GM18526 (cell line): ENCODE results near the gene SETD3.

ENCODE experiments used
- POLR2A ChIP-seq: IDR thresholded peaks from 3 replicates; pipeline ENCODE4 v1.6.1; 2011; ENCODE audit not compliant: insufficient read length; ENCODE audit errors: extremely low read depth

The SETD3 gene

DNA sequence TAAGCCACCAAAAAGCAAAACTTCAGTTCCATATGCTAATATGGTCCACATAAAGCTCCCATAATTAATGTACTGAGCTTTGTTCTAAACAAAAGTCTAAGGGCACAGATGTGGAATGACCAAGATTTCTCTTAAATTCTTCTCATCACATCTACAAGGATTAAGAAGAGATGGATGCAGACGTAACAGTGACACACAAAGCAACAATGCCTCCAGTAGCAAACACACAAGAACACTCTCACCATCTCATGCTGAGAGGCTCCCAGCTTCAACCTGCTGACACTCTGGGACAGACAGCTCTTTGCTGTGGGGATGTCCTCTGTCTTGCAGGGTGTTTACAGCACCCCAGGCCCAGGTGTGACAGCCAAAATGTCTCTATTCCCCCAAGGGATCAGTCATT, 48.2 kb downstream of the SETD3 start:
- TF ChIP-seq POLR2A, result no peak

GRCh38 chr14:99431986-99432385, 48.7 kb downstream of the SETD3 start:
- no peak for TF ChIP-seq POLR2A

DNA sequence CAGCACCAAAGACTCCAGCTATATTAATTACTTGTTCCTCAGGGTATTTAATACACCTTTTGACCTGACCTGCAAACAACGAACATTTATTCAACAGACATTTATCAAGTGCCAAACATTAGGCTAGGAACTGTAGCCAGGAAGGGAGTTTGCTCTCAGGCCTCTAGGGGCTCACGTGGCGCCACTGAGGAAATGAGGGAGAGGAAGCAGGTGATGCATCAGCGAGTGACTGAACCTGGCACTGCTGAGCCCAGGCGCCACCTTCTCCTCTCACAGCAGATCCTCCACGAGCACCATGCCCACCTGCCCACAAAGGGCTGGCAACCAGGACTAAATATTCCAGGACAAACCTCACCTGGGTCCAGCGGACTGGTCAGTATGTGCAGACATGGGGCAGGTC, 50.2 kb downstream of the SETD3 start:
- no peak for TF ChIP-seq POLR2A

DNA sequence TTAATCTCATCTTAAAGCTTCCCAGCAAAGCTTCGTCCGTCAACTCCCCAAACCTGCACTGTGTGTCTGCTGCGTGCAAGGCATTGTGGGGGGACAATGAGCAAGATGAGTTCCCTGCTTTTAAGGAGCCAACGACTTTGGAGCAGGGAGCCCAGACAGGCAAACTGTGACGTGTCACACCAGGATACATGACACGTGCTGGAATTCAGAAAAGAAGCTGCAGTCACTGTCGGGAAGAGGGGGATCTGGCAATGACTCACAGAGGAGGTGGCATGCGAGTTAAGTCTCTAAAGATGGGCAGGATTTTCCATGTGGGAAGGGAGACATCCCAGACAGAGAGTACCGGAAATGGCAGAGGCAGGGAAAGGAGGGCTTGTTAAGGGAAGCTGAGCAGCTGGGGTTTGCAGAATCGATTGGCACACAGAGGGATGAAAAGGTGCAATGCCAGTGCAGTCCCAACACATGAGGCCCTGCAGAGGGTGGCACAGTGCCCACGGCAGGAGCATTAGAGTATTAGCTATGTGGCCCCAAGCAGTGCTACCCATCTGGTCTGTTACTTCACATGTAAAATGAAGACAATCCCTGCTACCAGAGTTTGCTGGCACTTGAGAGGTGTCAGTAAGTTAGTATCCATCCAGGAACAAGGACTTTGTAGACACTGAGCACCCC, 52.9 kb downstream of the SETD3 start:
- TF ChIP-seq POLR2A, result no peak

DNA sequence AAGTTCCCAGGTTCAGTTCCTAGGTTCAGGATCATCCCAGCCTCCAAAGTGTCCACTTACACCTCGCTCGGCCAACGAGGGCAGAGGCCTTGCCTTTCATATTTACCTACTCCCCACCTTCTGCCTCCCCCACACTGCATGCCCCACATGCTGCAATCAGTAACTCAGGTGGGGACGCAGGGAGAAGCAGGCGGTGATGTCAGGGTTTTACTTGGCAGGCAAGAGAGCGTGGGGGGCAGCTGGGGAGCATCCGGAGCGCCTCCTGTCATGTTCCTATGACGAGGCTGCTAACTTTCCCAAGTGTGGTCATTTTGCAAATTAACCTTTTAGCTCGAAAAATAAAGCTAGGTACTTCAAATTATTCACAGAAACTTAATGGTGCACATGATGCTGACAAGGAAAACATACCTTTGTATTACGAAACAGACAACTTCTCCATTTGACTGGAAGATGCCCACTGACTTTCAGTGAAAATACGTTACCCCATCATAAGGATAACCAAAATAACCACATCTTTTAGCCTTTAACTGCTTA, 53.8 kb downstream of the SETD3 start:
- TF ChIP-seq POLR2A, result no peak

- no peak for TF ChIP-seq POLR2A
Observed at GRCh38 chr14:99426265-99426664, 54.4 kb downstream of the SETD3 start.

GRCh38 chr14:99425272-99425681, 55.4 kb downstream of the SETD3 start:
- TF ChIP-seq POLR2A, result no peak

GRCh38 chr14:99424306-99424877, 56.3 kb downstream of the SETD3 start:
- no peak for TF ChIP-seq POLR2A

- no peak for TF ChIP-seq POLR2A
Observed at GRCh38 chr14:99423434-99423833, 57.2 kb downstream of the SETD3 start.

DNA sequence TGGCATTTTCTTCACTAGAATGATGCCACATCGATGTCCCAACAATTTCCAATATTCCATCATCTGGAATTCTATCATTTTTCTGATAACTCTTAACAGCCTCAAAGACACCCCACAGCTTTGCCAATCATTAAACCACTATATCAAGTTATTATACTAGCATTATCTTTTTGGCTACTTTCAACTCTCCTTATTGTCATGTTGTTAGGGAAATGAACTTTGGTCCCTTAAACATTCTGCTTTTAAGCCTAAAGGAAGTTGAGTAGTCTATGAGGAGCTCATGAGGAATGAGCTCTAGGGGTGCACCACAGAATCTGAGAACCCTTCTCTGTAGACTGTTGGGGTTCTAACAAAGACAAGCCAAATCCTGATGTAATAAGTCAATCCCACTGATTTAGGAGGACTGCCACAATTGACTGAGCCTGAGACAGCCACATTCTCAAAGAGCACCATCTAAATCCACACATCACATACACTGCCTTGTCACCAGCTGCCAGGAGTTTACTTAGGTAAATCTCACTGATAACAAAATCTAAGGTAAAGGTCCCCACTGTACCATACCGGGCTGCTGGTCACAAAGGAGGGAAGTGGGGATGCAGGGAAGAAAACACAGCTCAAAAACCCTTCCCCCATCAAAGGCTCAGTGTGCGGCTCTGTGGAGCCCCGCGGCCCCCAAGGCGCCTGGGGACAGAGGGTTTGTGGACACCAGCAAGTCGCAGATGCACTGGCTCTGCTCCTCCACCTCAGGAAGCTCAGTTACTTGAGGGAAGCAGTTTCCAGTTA, 58.2 kb downstream of the SETD3 start:
- no peak for TF ChIP-seq POLR2A

- TF ChIP-seq POLR2A, result no peak
Observed at GRCh38 chr14:99420711-99421110, 59.9 kb downstream of the SETD3 start.

GRCh38 chr14:99419905-99420304, 60.8 kb downstream of the SETD3 start:
- TF ChIP-seq POLR2A, result no peak

GRCh38 chr14:99418242-99418641, 62.4 kb downstream of the SETD3 start:
- no peak for TF ChIP-seq POLR2A

DNA sequence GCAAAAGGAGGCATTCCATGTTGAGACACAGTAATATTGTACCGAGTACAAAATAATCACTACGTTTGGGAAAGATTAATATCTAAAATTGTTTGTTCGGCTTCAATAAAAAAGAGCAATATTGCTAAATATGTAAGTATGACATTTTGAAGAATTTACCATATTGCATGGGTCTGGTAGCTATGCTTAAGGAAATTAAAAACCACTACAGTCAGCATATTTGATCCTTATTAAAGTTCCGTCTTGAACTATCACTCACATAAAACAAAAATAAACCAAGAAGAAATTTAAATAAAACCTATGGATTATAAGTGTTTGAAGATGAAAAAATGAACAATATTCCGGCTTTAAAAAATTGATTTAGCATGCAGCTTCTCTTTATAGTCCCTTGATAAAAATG, 63.8 kb downstream of the SETD3 start:
- no peak for TF ChIP-seq POLR2A

GRCh38 chr14:99415496-99416281, 65.0 kb downstream of the SETD3 start:
- no peak for TF ChIP-seq POLR2A
